Measurements from ENCODE around the gene DLEU7.

DNA sequence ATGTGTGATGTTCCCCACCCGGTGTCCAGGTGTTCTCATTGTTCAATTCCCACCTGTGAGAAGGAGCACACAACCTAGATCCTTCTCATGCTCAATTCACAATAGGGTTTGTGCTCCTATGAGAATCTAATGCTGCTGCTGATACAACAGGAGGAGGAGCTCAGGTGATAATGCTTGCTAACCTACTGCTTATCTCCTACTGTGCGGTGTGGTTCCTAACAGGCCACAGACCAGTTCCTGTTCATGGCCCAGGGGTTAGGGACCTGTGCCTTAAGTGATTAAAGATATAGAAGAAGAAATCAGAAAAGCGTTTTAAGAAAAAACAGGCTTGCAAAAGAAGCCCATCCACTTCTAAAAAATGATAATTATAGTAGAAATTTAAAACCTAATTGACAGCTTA, 17.5 kb downstream of the DLEU7 start:
- no peak for TF ChIP-seq SP1 (IDR thresholded peaks at IDR 0.05; ENCODE audit: low read depth, low read length)
- no peak for TF ChIP-seq CREB1 (IDR thresholded peaks at IDR 0.05)
- TF ChIP-seq, protein P1, sequence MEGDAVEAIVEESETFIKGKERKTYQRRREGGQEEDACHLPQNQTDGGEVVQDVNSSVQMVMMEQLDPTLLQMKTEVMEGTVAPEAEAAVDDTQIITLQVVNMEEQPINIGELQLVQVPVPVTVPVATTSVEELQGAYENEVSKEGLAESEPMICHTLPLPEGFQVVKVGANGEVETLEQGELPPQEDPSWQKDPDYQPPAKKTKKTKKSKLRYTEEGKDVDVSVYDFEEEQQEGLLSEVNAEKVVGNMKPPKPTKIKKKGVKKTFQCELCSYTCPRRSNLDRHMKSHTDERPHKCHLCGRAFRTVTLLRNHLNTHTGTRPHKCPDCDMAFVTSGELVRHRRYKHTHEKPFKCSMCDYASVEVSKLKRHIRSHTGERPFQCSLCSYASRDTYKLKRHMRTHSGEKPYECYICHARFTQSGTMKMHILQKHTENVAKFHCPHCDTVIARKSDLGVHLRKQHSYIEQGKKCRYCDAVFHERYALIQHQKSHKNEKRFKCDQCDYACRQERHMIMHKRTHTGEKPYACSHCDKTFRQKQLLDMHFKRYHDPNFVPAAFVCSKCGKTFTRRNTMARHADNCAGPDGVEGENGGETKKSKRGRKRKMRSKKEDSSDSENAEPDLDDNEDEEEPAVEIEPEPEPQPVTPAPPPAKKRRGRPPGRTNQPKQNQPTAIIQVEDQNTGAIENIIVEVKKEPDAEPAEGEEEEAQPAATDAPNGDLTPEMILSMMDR (IDR thresholded peaks at IDR 0.05; ENCODE audit: control extremely low read depth in 1 of 3, insufficient read depth in 1 of 3, low read depth in 1 of 3, low read length in 3 of 3) = no peak
- no peak for TF ChIP-seq SIN3A (conservative IDR thresholded peaks at IDR 0.05 in 1 of 2, IDR thresholded peaks at IDR 0.05 in 1 of 2; ENCODE audit: low read depth in 1 of 2, low read length in 2 of 2)
- TF ChIP-seq, protein P2, sequence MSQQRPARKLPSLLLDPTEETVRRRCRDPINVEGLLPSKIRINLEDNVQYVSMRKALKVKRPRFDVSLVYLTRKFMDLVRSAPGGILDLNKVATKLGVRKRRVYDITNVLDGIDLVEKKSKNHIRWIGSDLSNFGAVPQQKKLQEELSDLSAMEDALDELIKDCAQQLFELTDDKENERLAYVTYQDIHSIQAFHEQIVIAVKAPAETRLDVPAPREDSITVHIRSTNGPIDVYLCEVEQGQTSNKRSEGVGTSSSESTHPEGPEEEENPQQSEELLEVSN (IDR thresholded peaks at IDR 0.05) = no peak
- TF ChIP-seq, protein P3, sequence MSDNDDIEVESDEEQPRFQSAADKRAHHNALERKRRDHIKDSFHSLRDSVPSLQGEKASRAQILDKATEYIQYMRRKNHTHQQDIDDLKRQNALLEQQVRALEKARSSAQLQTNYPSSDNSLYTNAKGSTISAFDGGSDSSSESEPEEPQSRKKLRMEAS (IDR thresholded peaks at IDR 0.05) = no peak
- no peak for TF ChIP-seq EP300 (IDR thresholded peaks at IDR 0.05; ENCODE audit: borderline replicate concordance in 1 of 2, low read depth in 2 of 2, low read length in 2 of 2)
- TF ChIP-seq JUN (IDR thresholded peaks at IDR 0.05; ENCODE audit: low read depth, low read length) = no peak
- TF ChIP-seq, protein P4, sequence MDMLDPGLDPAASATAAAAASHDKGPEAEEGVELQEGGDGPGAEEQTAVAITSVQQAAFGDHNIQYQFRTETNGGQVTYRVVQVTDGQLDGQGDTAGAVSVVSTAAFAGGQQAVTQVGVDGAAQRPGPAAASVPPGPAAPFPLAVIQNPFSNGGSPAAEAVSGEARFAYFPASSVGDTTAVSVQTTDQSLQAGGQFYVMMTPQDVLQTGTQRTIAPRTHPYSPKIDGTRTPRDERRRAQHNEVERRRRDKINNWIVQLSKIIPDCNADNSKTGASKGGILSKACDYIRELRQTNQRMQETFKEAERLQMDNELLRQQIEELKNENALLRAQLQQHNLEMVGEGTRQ (IDR thresholded peaks at IDR 0.05; ENCODE audit: low read length) = no peak
- TF ChIP-seq CBX8 (IDR thresholded peaks at IDR 0.05; ENCODE audit: borderline replicate concordance, low read depth, low read length) = no peak
- peak; percentile 92 for TF ChIP-seq POLR2AphosphoS5 (IDR thresholded peaks at IDR 0.05; ENCODE audit: low read depth, low read length)
- no peak for TF ChIP-seq TAF7 (optimal IDR thresholded peaks at IDR 0.05; ENCODE audit: borderline replicate concordance, low read depth, low read length)

Data from H1 (cell line).